Activated CD8-positive, alpha-beta memory T cell treated with anti-CD3 and anti-CD28 coated beads for 36 hours (primary cell): ENCODE measurements around the gene USF2. TPM values are rescaled to one million over a fixed set of nuclear protein-coding genes. Genes with fewer than 3 reads are reported as not detected.

ENCODE experiments used
- CTCF ChIA-PET: fragments of 350-600 bp; sonication (Branson Sonifier 250); formaldehyde crosslinking; loops from one replicate; lab custom pipeline; 2021; ENCODE audit warnings: antibody characterized with exemption; lab: Charles Lee
- POLR2A ChIA-PET: fragments of 350-600 bp; sonication (Branson Sonifier 250); formaldehyde crosslinking; loops from one replicate; lab custom pipeline; 2021; ENCODE audit warnings: antibody characterized with exemption; lab: Charles Lee
- total RNA-seq, 2 experiments: library from RNA; stranded (reverse); gene quantifications; one replicate each; pipeline ENCODE4 v1.2.3, GENCODE V29; 2021

USF2 gene
- total RNA-seq, 2 experiments from 2014 or later, result 106 to 112 TPM

GRCh38 chr19:35261356-35262100 lies 7.2 kb upstream of the USF2 start:
- ChIA-PET CTCF (no interaction called here), POLR2A (no interaction called here)

DNA sequence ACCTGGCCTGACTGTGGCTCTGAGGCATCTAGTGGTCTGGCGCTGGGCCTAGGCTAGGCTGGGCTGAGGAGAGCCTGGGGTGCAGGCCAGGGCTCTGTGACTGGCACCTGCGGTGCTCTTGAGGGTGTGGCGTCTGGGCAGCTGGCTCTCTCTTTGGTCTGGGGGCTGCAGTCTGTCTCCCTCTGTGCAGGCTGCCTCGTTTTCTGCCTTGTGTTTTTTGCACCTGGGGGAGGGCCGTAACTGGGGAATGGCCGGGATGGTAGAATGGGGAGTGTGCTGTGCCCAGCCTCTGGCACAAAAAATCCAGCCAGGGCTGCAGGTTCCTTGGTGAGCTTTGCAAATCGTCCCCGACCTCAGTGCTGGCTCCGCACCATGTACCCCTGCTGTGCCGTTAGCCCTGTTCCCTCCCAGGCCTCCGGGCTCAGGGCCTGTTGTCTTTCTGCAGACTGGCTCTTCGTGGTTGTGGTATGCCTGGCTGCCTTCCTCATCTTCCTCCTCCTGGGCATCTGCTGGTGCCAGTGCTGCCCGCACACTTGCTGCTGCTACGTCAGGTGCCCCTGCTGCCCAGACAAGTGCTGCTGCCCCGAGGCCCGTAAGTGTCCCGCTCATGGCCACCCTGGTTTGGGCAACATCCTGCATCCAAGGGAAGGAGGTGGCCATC lies 6.5 kb upstream of the USF2 start:
- ChIA-PET POLR2A (no interaction called here), CTCF (no interaction called here)

DNA sequence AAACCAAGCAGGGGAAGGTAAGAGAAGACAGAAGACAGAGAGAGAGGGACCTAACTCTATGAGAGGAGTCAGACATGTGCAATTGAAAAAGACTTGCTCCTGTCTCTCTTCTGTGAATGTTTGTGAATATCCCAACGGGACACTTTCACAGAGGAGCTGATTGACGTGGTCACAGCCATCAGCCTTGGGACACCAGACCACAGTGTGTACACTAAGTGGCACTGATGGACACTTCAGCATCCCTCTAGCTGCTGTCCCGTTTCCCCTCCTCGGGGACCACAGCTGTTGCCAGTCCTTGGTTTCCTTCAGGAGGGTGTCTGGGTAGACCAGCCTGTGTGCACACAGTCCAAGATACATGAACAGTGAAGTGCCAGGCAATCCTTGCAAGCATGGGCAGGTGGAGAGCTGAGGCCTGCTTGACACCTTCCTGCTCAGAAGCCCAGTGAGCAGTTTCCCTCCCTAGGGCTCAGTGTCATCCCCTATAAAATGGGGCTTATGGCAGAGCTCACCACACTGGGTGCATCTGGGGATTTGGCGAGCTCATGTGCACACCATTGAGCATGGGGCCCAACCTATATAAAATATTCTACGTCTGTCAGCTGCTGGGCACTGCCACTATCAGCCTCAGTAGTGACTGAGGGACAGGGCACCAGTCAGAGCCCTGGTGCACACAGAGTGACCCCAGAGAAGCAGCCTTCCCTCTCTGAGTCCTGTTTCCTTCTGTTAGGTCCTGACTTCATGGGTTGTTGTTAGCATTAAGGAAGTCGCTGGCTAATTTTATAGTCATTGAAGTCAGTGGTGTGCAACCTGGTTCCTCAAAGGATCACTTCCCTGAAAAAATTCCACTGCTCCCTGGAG lies 4.3 kb upstream of the USF2 start:
- CTCF ChIA-PET, result no interaction called here

DNA sequence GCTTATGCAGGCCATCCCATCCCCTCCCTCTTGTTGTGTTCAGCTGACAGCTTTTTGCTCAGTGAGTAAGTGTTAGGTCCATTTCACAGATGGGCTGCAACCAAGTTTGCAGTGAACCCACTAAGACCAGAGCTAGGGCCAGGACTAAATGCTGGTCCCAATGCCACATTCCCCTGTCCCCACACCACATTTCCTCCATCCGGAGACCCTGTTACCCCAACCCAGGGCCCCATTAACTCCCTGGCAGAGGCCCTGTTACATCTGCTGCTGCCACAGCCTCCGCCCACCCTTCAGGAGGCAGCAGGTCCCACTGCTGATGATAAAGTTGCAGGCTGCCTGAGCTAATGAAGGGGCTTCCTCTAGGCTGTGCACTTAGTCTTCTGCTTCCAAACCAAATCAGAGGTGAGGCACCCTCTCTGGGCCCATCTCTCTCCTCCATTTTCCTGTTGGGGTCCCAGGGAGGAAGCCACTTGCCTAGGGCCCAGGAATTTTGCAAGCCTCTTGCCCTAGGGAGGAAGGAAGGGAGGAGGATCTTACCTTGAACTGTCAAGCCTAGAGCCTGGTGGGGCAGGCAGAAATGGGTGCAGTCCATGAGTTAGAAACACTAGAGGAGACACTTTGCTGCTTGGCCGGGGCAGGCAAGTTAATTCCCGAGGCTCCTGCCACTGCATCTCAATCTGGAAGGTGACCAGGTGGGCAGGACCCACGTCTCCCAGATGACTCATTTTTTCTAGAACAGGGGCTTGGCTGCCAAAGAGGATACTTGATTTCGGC lies 3.4 kb upstream of the USF2 start:
- POLR2A ChIA-PET, result no interaction called here
- CTCF ChIA-PET, result interaction anchor here (0.6 kb wide), 1 partner anchor 333 kb away, joined by 3 read pairs; no protein-coding TSS in a partner anchor

More for the DNA sequence above, 4.3 kb upstream of the USF2 start:
- POLR2A ChIA-PET, result no interaction called here

DNA sequence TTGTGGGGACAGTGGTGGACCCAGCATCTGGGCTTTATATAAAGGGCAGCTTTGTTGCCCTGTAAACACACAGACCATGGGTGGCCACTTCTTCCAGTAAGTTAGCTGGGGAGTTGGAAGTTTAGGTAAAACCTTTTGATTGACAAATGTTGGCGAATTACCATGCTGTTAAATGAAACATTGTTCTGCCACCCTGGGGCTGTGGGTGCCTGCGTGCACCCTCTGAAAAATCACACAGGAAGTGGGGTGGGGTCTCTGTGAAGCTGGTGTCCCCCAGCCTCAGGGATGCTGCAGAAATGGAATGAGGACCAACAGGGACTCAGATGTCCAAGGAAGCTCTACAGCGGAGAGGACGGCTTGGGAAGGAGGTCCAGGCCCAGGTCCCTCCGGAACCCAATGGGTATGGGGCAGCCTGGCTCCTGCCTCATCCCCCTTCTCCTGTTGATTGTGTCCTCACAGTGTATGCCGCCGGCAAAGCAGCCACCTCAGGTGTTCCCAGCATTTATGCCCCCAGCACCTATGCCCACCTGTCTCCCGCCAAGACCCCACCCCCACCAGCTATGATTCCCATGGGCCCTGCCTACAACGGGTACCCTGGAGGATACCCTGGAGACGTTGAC lies 2.8 kb upstream of the USF2 start:
- ChIA-PET CTCF (interaction anchor here (0.6 to 0.7 kb wide), 2 partner anchors 229 to 332 kb away, joined by 3 read pairs; no protein-coding TSS in a partner anchor), POLR2A (interaction anchor here (0.6 kb wide), 1 partner anchor 265 kb away, joined by 3 read pairs; no protein-coding TSS in a partner anchor)

GRCh38 chr19:35266520-35267352 lies 2.0 kb upstream of the USF2 start:
- POLR2A ChIA-PET, result interaction anchor here (0.6 kb wide), 1 partner anchor 266 kb away, joined by 3 read pairs; no protein-coding TSS in a partner anchor
- CTCF ChIA-PET, result interaction anchor here (0.7 kb wide), 1 partner anchor 228 kb away, joined by 3 read pairs; no protein-coding TSS in a partner anchor

GRCh38 chr19:35267353-35267817 lies 1.4 kb upstream of the USF2 start:
- POLR2A ChIA-PET, result interaction anchor here (0.6 to 1.0 kb wide), 4 partner anchors 20 to 125 kb away, joined by 3 to 5 read pairs (median 4); no protein-coding TSS in a partner anchor
- CTCF ChIA-PET, result interaction anchor here (1.4 kb wide), 1 partner anchor 126 kb away, joined by 3 read pairs; no protein-coding TSS in a partner anchor

DNA sequence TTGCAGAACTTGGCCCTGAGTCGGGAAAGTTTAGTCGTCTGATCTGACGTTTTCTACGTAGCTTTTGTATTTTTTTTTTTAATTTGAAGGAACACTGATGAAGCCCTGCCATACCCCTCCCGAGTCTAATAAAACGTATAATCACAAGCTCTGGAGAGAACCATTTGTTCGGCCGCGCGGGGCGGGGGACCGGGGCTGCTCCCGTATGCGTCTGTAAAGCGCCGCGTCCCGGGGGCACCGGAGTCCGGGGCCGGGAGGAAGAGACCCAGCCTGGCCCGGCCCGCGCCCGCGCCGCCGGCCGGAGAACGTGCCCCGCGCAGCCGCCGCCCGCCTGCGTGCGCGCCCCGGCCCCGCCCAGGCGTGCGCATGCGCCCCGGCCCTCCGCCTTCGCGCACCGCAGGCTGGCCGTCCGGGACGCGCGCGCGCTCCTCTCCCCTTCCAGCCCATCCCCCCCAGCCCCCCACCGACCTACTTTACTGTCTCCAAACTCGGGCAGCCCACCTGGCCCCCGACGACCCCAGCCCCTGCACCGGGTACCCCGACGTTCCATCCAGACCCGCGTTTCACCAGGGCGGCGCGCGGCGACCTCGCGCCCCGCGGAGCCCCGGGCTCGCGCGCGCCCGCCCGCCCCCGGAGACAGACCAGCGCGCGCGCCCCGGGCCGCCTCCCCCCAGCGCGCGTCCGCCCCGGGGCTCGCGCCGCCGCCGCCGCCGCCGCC lies 785 bp upstream of the USF2 start:
- ChIA-PET POLR2A (interaction anchor here (0.5 to 1.0 kb wide), 7 partner anchors 20 to 380 kb away, joined by 3 to 5 read pairs (median 3); no protein-coding TSS in a partner anchor), CTCF (interaction anchor here (1.4 kb wide), 1 partner anchor 126 kb away, joined by 3 read pairs; no protein-coding TSS in a partner anchor)

- ChIA-PET CTCF (interaction anchor here (0.7 to 1.9 kb wide), 7 partner anchors 26 to 226 kb away, joined by 3 to 6 read pairs (median 3); partner anchors contain the start of gene FFAR1), POLR2A (no interaction called here)
Measured at GRCh38 chr19:35269438-35270117, 816 bp downstream of the USF2 start.

GRCh38 chr19:35270381-35270811 lies 1.6 kb downstream of the USF2 start:
- POLR2A ChIA-PET, result no interaction called here

GRCh38 chr19:35271546-35271945 lies 2.8 kb downstream of the USF2 start:
- CTCF ChIA-PET, result no interaction called here

More at GRCh38 chr19:35270381-35270811, 1.6 kb downstream of the USF2 start:
- CTCF ChIA-PET, result interaction anchor here (0.7 to 1.9 kb wide), 2 partner anchors 198 to 203 kb away, joined by 3 to 6 read pairs; no protein-coding TSS in a partner anchor

GRCh38 chr19:35272122-35272719 lies 3.5 kb downstream of the USF2 start:
- CTCF ChIA-PET, result no interaction called here
- POLR2A ChIA-PET, result no interaction called here

More at GRCh38 chr19:35271546-35271945, 2.8 kb downstream of the USF2 start:
- POLR2A ChIA-PET, result no interaction called here

DNA sequence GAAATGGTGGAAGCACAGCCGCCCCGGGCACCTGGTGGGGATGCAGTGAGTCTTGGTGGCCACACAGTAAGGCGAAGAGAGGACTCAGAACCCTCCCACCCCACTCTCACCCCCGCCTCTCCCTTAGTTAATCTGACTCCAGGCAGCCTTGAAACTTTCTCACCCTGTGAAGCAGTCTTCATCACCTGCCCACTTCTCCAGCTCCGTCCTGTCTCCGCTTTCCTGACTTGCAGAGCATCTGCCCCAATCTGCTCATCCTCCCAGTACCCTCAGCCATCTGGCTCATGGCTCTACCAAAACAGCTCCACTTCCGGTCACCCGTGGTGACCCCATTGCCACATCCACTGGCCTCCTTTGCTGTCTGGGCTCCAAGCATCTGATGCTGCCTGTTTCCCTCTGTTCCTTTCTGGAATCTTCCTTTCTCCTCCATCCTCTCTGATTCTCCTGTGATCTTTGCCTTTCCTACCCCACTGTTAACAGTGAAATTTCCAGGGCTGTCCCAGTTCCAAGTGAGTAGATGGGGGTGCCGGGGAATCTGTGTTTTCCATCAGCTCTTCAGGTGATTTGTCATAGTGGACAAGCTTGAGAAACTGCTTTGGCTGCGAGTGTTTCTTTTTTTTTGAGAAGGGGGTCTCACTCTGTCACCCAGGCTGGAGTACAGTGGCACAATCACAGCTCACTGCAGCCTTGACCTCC lies 4.3 kb downstream of the USF2 start:
- ChIA-PET CTCF (no interaction called here), POLR2A (no interaction called here)

GRCh38 chr19:35273686-35274259 lies 5.0 kb downstream of the USF2 start:
- ChIA-PET CTCF (no interaction called here), POLR2A (no interaction called here)
